Heart left ventricle (tissue), 16 donors: ENCODE data around the gene RSRC2. TPM values are rescaled to one million over a fixed set of nuclear protein-coding genes. Genes with fewer than 3 reads are reported as not detected.
"Not testable (repeated sequence)": the region's sequence is repeated elsewhere in the genome, so short reads cannot be mapped to it uniquely, and the experiment has no call there.

Source experiments
- ATAC-seq, 4 donors: fragments of 200-7000 bp; cut with Tn5 transposase; one replicate each; pipeline ENCODE4 v1.9.1; 2020 to 2022; ENCODE audit warnings: moderate library complexity in 4 of 4, mild to moderate bottlenecking in 3 of 4, moderate number of reproducible peaks in 1 of 4
- DNase-seq, 5 donors: peaks; one replicate each; pipeline ENCODE4 v3.0.0-alpha.2; 2020
- H3K27ac ChIP-seq, 12 donors: fragments of 200-600 bp; sonication (generic) in 4 of 12; one replicate each; pipeline versions ENCODE4 v1.5.0 to v1.8.0; 2016 to 2022; ENCODE audit warnings: mild to moderate bottlenecking in 2 of 12
- H3K27me3 ChIP-seq, 9 donors: fragments of 200-600 bp; sonication (generic) in 2 of 9; one replicate each; pipeline versions ENCODE4 v1.5.1 to v1.8.0; 2016 to 2022; ENCODE audit warnings: mild to moderate bottlenecking in 3 of 9
- H3K36me3 ChIP-seq, 9 donors: fragments of 200-600 bp; sonication (generic) in 2 of 9; one replicate each; pipeline versions ENCODE4 v1.5.0 to v1.8.0; 2018 to 2022; ENCODE audit warnings: mild to moderate bottlenecking in 2 of 9
- H3K4me1 ChIP-seq, 12 donors: fragments of 200-600 bp; sonication (generic) in 4 of 12; one replicate each; pipeline versions ENCODE4 v1.5.0 to v1.8.0; 2016 to 2022; ENCODE audit warnings: mild to moderate bottlenecking in 3 of 12
- H3K4me3 ChIP-seq, 12 donors: fragments of 200-600 bp; sonication (generic) in 4 of 12; one replicate each; pipeline versions ENCODE4 v1.5.0 to v1.8.0; 2017 to 2022; ENCODE audit warnings: mild to moderate bottlenecking in 9 of 12, moderate library complexity in 4 of 12
- H3K9me3 ChIP-seq, 12 donors: fragments of 200-600 bp; sonication (generic) in 4 of 12; one replicate each; pipeline versions ENCODE4 v1.5.0 to v1.8.0; 2016 to 2022; ENCODE audit warnings: mild to moderate bottlenecking in 1 of 12
- CTCF ChIP-seq, 12 donors: fragments of 200-600 bp; sonication (generic) in 4 of 12; IDR thresholded peaks; one replicate each; pipeline versions ENCODE4 v1.5.0 to v1.8.0; 2018 to 2022; ENCODE audit warnings: antibody characterized with exemption in 12 of 12, mild to moderate bottlenecking in 5 of 12
- POLR2A ChIP-seq, 2 donors: fragments of 450-650 bp; IDR thresholded peaks; one replicate each; pipeline ENCODE4 v1.6.1; 2017; ENCODE audit warnings: antibody characterized with exemption in 2 of 2, mild to moderate bottlenecking in 2 of 2, moderate library complexity in 2 of 2
- WGBS, 4 donors: extraction: QIAGEN DNeasy Blood & Tissue Kit in 2 of 4; methylation state at CpG; one replicate each; pipeline versions ENCODE4 v1.1.5 to v1.1.7; 2013 to 2018; 5-methylcytosine and 5-hydroxymethylcytosine counted together
- intact Hi-C, 10 donors: fragments of 100-400 bp; cut with DNase I; formaldehyde crosslinking; loops; one replicate each; pipeline versions ENCODE4 v1.11.1 to v1.14.2; 2022
- long read RNA-seq, 3 donors: library from polyadenylated mRNA; unstranded; transcript quantifications; one replicate each; pipeline ENCODE4 v2.0.0, GENCODE V29; 2020 to 2021
- polyA plus RNA-seq, 2 donors: library from polyadenylated mRNA; stranded (reverse); fragments of 200-250 nt; gene quantifications; one replicate each; pipeline ENCODE4 v1.2.3, GENCODE V29; 2013
- total RNA-seq, 9 donors: library from RNA; depleted of rRNA in 2 of 9; stranded (reverse); fragments of >200 nt in 2 of 9; fragmentation: NEBNext Ultra II Directional in 3 of 9; extraction: Animal tissue kit (Norgen Biotek cat#: 25700) in 3 of 9; gene quantifications; one replicate each; pipeline versions ENCODE4 v1.1.0 to v1.2.4, GENCODE V29; 2016 to 2023
- donor health status: ischemic (EF 13 %, LVEDD 7.1; RV severe dilation, severe dysfunction).
- donor health status: healthy with polysubstance abuse.
- donor health status: DM: no; HTN: yes; CAD: no.
- donor health status: DM: no; HTN: no; CAD: no.
- donor health status: ischemic (EF 25% LVEDD 6.9; RV normal size, moderate dysfunction).
- donor health status: ischemic (EF 25% LVEDD 5.7; RV mildly dilated, moderate dysfunction).
- donor health status: healthy.
- donor health status: DM: yes; HTN: yes; CAD: no.
- donor health status: ischemic (EF 35%, LVEDD 5.7; RV mildly dilated, moderate dysfunction).
- donor health status: nonischemic (EF 11% LVEDD 7.7; RV severe dilation, severe dysfunction).
- donor health status: DM: yes; HTN: yes; CAD: no.
- donor health status: PGD.
- donor health status: ischemic (EF 29% LVEDD 5.4; RV normal size, mild dysfunction).
- donor health status: nonischemic (EF 23%, LVEDD 6.1; RV moderate dilation, normal function).

The RSRC2 gene
- total RNA-seq (10 to 100 TPM; 31.1 to 46.5 (median 35.4) TPM), polyA plus RNA-seq (10 to 100 TPM; 34.1 to 34.8 TPM)
- long read RNA-seq, donor 1, transcript RSRC2-201 (10 exons, 3,520 nt): major isoform, 19 of 68 reads
- long read RNA-seq, donor 1, partial matches to known transcripts: 20 of 68 reads
- long read RNA-seq, donor 1, other reads (novel, unspliced or antisense): 28 of 68 reads
- long read RNA-seq, donor 2, transcript RSRC2-201 (10 exons, 3,520 nt): major isoform, 23 of 101 reads
- long read RNA-seq, donor 2, partial matches to known transcripts: 20 of 101 reads
- long read RNA-seq, donor 2, other reads (novel, unspliced or antisense): 57 of 101 reads
- long read RNA-seq, donor 3, transcript RSRC2-201 (10 exons, 3,520 nt): major isoform, 19 of 56 reads
- long read RNA-seq, donor 3, partial matches to known transcripts: 13 of 56 reads
- long read RNA-seq, donor 3, other reads (novel, unspliced or antisense): 24 of 56 reads

- TF ChIP-seq POLR2A (IDR thresholded peaks at IDR 0.05) (peak in 1 of 2 donors; percentile 82), CTCF (IDR thresholded peaks at IDR 0.05) (no peak)
- peak within 1 kb of the TSS; percentile 91 to 100 (median 98) for H3K27ac ChIP-seq
- WGBS, 4 donors: 0 to 1% (median 0%) methylated on average over 50 to 51 of the region's 51 CpGs
- peak within 1 kb of the TSS; percentile 56 to 92 (median 78) for H3K4me3 ChIP-seq
- H3K9me3 ChIP-seq: no peaks in the 10 kb centered on the region
- H3K4me1 ChIP-seq: peaks cover 12 to 47% (median 41%) of the 10 kb centered on the region in 12 donors
- peak; percentile 96 to 99 (median 99) for DNase-seq
- no peaks in the 10 kb centered on the region for H3K27me3 ChIP-seq
- peak; percentile 96 to 99 (median 98) for ATAC-seq
- H3K36me3 ChIP-seq: peaks cover 0 to 37% (median 15%) of the 10 kb centered on the region in 9 donors
- intact Hi-C loops: loop anchor here in 4 of 10 donors (1.0 to 10.0 kb wide), 5 partner anchors 26 to 228 kb away; partner anchors contain the start of genes DENR (in 3 of the 4) and ZCCHC8 (in 3 of the 4)
Observed at GRCh38 chr12:122526683-122527477, at the start of gene RSRC2, which contains the start of gene KNTC1. RSRC2 (minus strand) TSS chr12:122526936; CDS start chr12:122526853, 83 bp downstream. KNTC1 (plus strand) TSS chr12:122527249; CDS start chr12:122530064, 2,815 bp downstream.

GRCh38 chr12:122571821-122572220, 45.1 kb upstream of the RSRC2 start:
- Histone ChIP-seq H3K9me3 (no peaks in the 10 kb centered on the region), H3K4me1 (no peaks in the 10 kb centered on the region), H3K4me3 (no peak overlapping the region), H3K27me3 (no peaks in the 10 kb centered on the region), H3K36me3 (peaks cover 0 to 73% (median 22%) of the 10 kb centered on the region in 9 donors), H3K27ac (no peak overlapping the region)
- intact Hi-C loops: no loop called here
- no peak for TF ChIP-seq POLR2A (IDR thresholded peaks at IDR 0.05)
- no peak for TF ChIP-seq CTCF (IDR thresholded peaks at IDR 0.05)
- DNase-seq: no peak
- no peak for ATAC-seq
- 95 to 96% (median 95%) methylated on average over 6 of the region's 6 CpGs for WGBS, 4 donors

- H3K27me3 ChIP-seq, H3K4me3 ChIP-seq, DNase-seq, intact Hi-C loops, H3K27ac ChIP-seq, ATAC-seq, H3K4me1 ChIP-seq, H3K9me3 ChIP-seq: not testable (repeated sequence)
- whole genome bisulfite sequencing, 4 donors: 89 to 97% (median 95%) methylated on average over 3 of the region's 3 CpGs
- peaks cover 0 to 56% (median 8%) of the 10 kb centered on the region in 9 donors for H3K36me3 ChIP-seq
Observed at GRCh38 chr12:122570006-122570405, 43.3 kb upstream of the RSRC2 start.

GRCh38 chr12:122569288-122569687, 42.6 kb upstream of the RSRC2 start:
- intact Hi-C loops: no loop called here
- no peak overlapping the region for H3K4me3 ChIP-seq
- no peak overlapping the region for H3K27ac ChIP-seq
- ATAC-seq (no peak), DNase-seq (no peak)
- H3K4me1 ChIP-seq: no peaks in the 10 kb centered on the region
- 96 to 99% (median 97%) methylated on average over 5 of the region's 5 CpGs for WGBS, 4 donors
- TF ChIP-seq CTCF (IDR thresholded peaks at IDR 0.05): no peak
- TF ChIP-seq POLR2A (IDR thresholded peaks at IDR 0.05): no peak
- H3K27me3 ChIP-seq: no peaks in the 10 kb centered on the region
- peaks cover 0 to 50% (median 4%) of the 10 kb centered on the region in 9 donors for H3K36me3 ChIP-seq
- no peaks in the 10 kb centered on the region for H3K9me3 ChIP-seq

GRCh38 chr12:122566816-122567215, 40.1 kb upstream of the RSRC2 start:
- H3K4me1 ChIP-seq, H3K27ac ChIP-seq, ATAC-seq, H3K27me3 ChIP-seq, intact Hi-C loops, H3K9me3 ChIP-seq, DNase-seq, H3K4me3 ChIP-seq: not testable (repeated sequence)
- peaks cover 0 to 47% (median 9%) of the 10 kb centered on the region in 9 donors for H3K36me3 ChIP-seq
- 96 to 99% (median 97%) methylated on average over 5 of the region's 5 CpGs for WGBS, 4 donors
